K562 (cell line): ENCODE measurements around the gene METTL23. TPM values are rescaled to one million over a fixed set of nuclear protein-coding genes. Genes with fewer than 3 reads are reported as not detected.

Source experiments
- FOXP1 ChIP-seq: sonication (generic); formaldehyde crosslinking; IDR thresholded peaks from 2 replicates; pipeline ENCODE4 v1.8.0; 2022; ENCODE audit warnings: mild to moderate bottlenecking, missing genetic modification reagents
- ILF3 ChIP-seq: fragments of 450-650 bp; IDR thresholded peaks from 2 replicates; pipeline ENCODE4 v1.6.1; 2018; ENCODE audit warnings: antibody characterized with exemption, mild to moderate bottlenecking, moderate library complexity, borderline replicate concordance
- JUND ChIP-seq, 2 experiments: IDR thresholded peaks; 2 replicates in 1 of 2; 3 replicates in 1 of 2; pipeline ENCODE4 v1.6.1; 2011; ENCODE audit warnings: borderline replicate concordance in 2 of 2, low read depth in 2 of 2, low read length in 2 of 2, improper control_type of control experiment in 1 of 2, missing biosample characterization in 1 of 2, missing genetic modification characterization in 1 of 2, missing genetic modification reagents in 1 of 2
- NFIX ChIP-seq: fragments of 250-450 bp; sonication (Bioruptor Pico); IDR thresholded peaks from 2 replicates; pipeline ENCODE4 v1.4.0; 2020; ENCODE audit warnings: low read depth, mild to moderate bottlenecking, moderate library complexity
- OTX1 ChIP-seq: fragments of 450-650 bp; formaldehyde crosslinking; IDR thresholded peaks from 2 replicates; pipeline ENCODE4 v1.4.0; 2022; ENCODE audit warnings: mild to moderate bottlenecking
- SMARCA4 ChIP-seq: fragments of 450-650 bp; IDR thresholded peaks from 2 replicates; pipeline ENCODE4 v1.6.1; 2016
- SOX6 ChIP-seq: fragments of 450-650 bp; IDR thresholded peaks from 2 replicates; pipeline ENCODE4 v1.6.1; 2014; ENCODE audit warnings: mild to moderate bottlenecking
- ZBTB17 ChIP-seq: fragments of 450-650 bp; formaldehyde crosslinking; IDR thresholded peaks from 2 replicates; pipeline ENCODE4 v1.4.0; 2020; ENCODE audit warnings: mild to moderate bottlenecking
- ZNF589 ChIP-seq: fragments of 200-800 bp; sonication (Bioruptor generic); IDR thresholded peaks from 2 replicates; pipeline ENCODE4 v1.6.1; 2016; ENCODE audit warnings: low read depth, missing genetic modification characterization, missing compliant biosample characterization
- polyA plus RNA-seq, 8 experiments: library from polyadenylated mRNA; depleted of rRNA in 4 of 8; stranded (reverse) in 5 of 8; unstranded in 3 of 8; fragments of >200 nt; fragmentation: Nextera tagmentation in 2 of 8; fragmentation: Illumina TruSeq in 1 of 8; extraction: Ambion mirVana in 2 of 8; extraction: Trizol in 1 of 8; gene quantifications; 2 replicates each; pipeline versions ENCODE4 v1.2.1 to v1.2.3, GENCODE V29; 2011 to 2014; ENCODE audit warnings: inconsistent platforms in 1 of 8, missing spikeins in 1 of 8
- total RNA-seq, 7 experiments: library from RNA; depleted of rRNA in 6 of 7; stranded (reverse); fragments of >200 nt in 6 of 7; fragmentation: Illumina TruSeq in 2 of 7; extraction: Trizol in 2 of 7; gene quantifications; 2 replicates each; pipeline versions ENCODE4 v1.2.1 to v1.2.3, GENCODE V29; 2011 to 2021; ENCODE audit warnings: low replicate concordance in 1 of 7
- TF ChIP-seq, protein P1 (sequence below): fragments of 200-600 bp; sonication (generic); IDR thresholded peaks from one replicate; pipeline ENCODE4 v1.6.1; 2012; ENCODE audit warnings: mild to moderate bottlenecking, low read depth, low read length, inconsistent platforms
- TF ChIP-seq, protein P2 (sequence below): fragments of 250-450 bp; sonication (Bioruptor Pico); IDR thresholded peaks from 2 replicates; pipeline ENCODE4 v1.5.0; 2020; ENCODE audit warnings: mild to moderate bottlenecking, borderline replicate concordance

The METTL23 gene
- total and polyA plus RNA-seq, 9 of the 15 experiments (the other 6 are each of a cell fraction or from before 2014, with no cell fraction given) = 29.4 to 67.3 (median 41.6) TPM

DNA sequence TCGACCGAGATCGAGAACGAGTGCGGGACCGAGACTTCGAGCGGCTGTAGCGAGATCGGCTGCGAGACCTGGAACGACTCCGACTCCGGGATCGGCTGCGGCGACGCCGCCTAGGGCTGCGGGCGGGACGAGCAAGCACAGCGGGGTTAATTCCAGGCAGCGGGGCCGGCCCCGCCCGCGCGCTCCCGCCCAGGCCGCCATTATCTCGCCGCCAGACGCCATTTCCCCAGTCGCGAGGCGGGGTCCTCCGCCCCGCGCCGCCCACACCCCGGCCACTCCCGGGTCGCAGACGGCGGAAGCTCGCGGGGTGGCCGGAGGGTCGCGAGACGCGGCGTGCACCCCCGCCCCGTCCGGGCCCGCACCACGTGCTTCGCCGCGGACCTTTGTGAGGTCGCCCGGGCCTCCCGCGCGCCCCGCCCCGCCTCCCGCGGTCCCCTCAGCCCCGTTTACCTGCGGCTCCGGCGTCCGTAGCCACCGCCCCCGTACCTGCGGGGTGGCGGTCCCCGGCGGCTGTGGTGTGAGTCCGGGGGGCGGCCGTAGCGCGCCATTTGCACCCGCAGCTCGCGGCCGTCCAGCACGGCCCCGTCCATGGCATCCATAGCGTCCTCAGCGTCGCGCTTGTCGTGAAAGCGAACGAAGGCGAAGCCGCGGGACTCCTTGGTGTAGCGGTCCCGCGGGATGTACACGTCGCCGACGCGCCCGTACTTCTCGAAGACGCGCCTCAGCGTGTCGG, 9.9 kb downstream of the METTL23 start (continued):
- TF ChIP-seq, protein P1, sequence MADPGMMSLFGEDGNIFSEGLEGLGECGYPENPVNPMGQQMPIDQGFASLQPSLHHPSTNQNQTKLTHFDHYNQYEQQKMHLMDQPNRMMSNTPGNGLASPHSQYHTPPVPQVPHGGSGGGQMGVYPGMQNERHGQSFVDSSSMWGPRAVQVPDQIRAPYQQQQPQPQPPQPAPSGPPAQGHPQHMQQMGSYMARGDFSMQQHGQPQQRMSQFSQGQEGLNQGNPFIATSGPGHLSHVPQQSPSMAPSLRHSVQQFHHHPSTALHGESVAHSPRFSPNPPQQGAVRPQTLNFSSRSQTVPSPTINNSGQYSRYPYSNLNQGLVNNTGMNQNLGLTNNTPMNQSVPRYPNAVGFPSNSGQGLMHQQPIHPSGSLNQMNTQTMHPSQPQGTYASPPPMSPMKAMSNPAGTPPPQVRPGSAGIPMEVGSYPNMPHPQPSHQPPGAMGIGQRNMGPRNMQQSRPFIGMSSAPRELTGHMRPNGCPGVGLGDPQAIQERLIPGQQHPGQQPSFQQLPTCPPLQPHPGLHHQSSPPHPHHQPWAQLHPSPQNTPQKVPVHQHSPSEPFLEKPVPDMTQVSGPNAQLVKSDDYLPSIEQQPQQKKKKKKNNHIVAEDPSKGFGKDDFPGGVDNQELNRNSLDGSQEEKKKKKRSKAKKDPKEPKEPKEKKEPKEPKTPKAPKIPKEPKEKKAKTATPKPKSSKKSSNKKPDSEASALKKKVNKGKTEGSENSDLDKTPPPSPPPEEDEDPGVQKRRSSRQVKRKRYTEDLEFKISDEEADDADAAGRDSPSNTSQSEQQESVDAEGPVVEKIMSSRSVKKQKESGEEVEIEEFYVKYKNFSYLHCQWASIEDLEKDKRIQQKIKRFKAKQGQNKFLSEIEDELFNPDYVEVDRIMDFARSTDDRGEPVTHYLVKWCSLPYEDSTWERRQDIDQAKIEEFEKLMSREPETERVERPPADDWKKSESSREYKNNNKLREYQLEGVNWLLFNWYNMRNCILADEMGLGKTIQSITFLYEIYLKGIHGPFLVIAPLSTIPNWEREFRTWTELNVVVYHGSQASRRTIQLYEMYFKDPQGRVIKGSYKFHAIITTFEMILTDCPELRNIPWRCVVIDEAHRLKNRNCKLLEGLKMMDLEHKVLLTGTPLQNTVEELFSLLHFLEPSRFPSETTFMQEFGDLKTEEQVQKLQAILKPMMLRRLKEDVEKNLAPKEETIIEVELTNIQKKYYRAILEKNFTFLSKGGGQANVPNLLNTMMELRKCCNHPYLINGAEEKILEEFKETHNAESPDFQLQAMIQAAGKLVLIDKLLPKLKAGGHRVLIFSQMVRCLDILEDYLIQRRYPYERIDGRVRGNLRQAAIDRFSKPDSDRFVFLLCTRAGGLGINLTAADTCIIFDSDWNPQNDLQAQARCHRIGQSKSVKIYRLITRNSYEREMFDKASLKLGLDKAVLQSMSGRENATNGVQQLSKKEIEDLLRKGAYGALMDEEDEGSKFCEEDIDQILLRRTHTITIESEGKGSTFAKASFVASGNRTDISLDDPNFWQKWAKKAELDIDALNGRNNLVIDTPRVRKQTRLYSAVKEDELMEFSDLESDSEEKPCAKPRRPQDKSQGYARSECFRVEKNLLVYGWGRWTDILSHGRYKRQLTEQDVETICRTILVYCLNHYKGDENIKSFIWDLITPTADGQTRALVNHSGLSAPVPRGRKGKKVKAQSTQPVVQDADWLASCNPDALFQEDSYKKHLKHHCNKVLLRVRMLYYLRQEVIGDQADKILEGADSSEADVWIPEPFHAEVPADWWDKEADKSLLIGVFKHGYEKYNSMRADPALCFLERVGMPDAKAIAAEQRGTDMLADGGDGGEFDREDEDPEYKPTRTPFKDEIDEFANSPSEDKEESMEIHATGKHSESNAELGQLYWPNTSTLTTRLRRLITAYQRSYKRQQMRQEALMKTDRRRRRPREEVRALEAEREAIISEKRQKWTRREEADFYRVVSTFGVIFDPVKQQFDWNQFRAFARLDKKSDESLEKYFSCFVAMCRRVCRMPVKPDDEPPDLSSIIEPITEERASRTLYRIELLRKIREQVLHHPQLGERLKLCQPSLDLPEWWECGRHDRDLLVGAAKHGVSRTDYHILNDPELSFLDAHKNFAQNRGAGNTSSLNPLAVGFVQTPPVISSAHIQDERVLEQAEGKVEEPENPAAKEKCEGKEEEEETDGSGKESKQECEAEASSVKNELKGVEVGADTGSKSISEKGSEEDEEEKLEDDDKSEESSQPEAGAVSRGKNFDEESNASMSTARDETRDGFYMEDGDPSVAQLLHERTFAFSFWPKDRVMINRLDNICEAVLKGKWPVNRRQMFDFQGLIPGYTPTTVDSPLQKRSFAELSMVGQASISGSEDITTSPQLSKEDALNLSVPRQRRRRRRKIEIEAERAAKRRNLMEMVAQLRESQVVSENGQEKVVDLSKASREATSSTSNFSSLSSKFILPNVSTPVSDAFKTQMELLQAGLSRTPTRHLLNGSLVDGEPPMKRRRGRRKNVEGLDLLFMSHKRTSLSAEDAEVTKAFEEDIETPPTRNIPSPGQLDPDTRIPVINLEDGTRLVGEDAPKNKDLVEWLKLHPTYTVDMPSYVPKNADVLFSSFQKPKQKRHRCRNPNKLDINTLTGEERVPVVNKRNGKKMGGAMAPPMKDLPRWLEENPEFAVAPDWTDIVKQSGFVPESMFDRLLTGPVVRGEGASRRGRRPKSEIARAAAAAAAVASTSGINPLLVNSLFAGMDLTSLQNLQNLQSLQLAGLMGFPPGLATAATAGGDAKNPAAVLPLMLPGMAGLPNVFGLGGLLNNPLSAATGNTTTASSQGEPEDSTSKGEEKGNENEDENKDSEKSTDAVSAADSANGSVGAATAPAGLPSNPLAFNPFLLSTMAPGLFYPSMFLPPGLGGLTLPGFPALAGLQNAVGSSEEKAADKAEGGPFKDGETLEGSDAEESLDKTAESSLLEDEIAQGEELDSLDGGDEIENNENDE = peak; percentile 58
- TF ChIP-seq SMARCA4 (0 out of 2 replicates have a peak, but pooled peaks have one; percentile 12), FOXP1 (peak; percentile 66; the same call in 1 of the 2 replicates), JUND (IDR thresholded peaks at IDR 0.05; ENCODE audit: borderline replicate concordance, low read depth, low read length) (peak; percentile 35; the same call in 1 of the 2 replicates), JUND (tag; IDR thresholded peaks at IDR 0.05; ENCODE audit: borderline replicate concordance, low read depth, low read length) (no peak; the same call in 2 of the 3 replicates), ZBTB17 (CRISPR knock-in tag) (peak; percentile 70), NFIX (CRISPR knock-in tag) (no peak), SOX6 (0 out of 2 replicates have a peak, but pooled peaks have one; percentile 24), OTX1 (peak; percentile 80), ZNF589 (CRISPR knock-in tag) (no peak), ILF3 (peak; percentile 94; the same call in 1 of the 2 replicates)
- TF ChIP-seq, protein P2, sequence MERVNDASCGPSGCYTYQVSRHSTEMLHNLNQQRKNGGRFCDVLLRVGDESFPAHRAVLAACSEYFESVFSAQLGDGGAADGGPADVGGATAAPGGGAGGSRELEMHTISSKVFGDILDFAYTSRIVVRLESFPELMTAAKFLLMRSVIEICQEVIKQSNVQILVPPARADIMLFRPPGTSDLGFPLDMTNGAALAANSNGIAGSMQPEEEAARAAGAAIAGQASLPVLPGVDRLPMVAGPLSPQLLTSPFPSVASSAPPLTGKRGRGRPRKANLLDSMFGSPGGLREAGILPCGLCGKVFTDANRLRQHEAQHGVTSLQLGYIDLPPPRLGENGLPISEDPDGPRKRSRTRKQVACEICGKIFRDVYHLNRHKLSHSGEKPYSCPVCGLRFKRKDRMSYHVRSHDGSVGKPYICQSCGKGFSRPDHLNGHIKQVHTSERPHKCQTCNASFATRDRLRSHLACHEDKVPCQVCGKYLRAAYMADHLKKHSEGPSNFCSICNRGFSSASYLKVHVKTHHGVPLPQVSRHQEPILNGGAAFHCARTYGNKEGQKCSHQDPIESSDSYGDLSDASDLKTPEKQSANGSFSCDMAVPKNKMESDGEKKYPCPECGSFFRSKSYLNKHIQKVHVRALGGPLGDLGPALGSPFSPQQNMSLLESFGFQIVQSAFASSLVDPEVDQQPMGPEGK = no peak
